ES-I3 (cell line): ENCODE measurements around the gene ATP8A1.
"Not testable (repeated sequence)": the region's sequence is repeated elsewhere in the genome, so short reads cannot be mapped to it uniquely, and the experiment has no call there.

Source experiments
- H3K36me3 ChIP-seq: 2 replicates; pipeline ENCODE4 v1.6.1; 2013; ENCODE audit warnings: mild to moderate bottlenecking, low read length, control low read depth, moderate library complexity; ENCODE audit not compliant: insufficient read depth
- H3K4me1 ChIP-seq: 2 replicates; pipeline ENCODE4 v1.6.1; 2013; ENCODE audit warnings: mild to moderate bottlenecking, control low read depth, low read length; ENCODE audit not compliant: insufficient read depth
- H3K9ac ChIP-seq: 2 replicates; pipeline ENCODE4 v1.6.1; 2013; ENCODE audit warnings: low read depth, mild to moderate bottlenecking, low read length, moderate library complexity
- H3K9me3 ChIP-seq: 2 replicates; pipeline ENCODE4 v1.6.1; 2013; ENCODE audit warnings: mild to moderate bottlenecking, low read length, moderate library complexity; ENCODE audit not compliant: control insufficient read depth, insufficient read depth

Gene ATP8A1

GRCh38 chr4:42656944-42657792, at the start of gene ATP8A1:
TSS of gene ATP8A1 (minus strand) at chr4:42657105. CDS start at chr4:42656873, 232 bp downstream.
- no peaks in the 10 kb centered on the region for H3K36me3 ChIP-seq
- H3K4me1 ChIP-seq: peaks cover 5% of the 10 kb centered on the region
- peak within 1 kb of the TSS; percentile 76 for H3K9ac ChIP-seq
- H3K9me3 ChIP-seq: no peaks in the 10 kb centered on the region

- H3K4me1 ChIP-seq: peaks cover 6% of the 10 kb centered on the region; the same call in 1 of the 2 replicates
- no peak overlapping the region for H3K9ac ChIP-seq
These were observed 49.2 kb upstream of the ATP8A1 start for GRCh38 chr4:42706086-42706485.

GRCh38 chr4:42703813-42704212, 46.9 kb upstream of the ATP8A1 start:
- Histone ChIP-seq H3K9me3 (no peaks in the 10 kb centered on the region), H3K36me3 (no peaks in the 10 kb centered on the region), H3K9ac (no peak overlapping the region), H3K4me1 (no peaks in the 10 kb centered on the region; the same call in 1 of the 2 replicates)

More at GRCh38 chr4:42706086-42706485, 49.2 kb upstream of the ATP8A1 start:
- no peaks in the 10 kb centered on the region for H3K9me3 ChIP-seq
- no peaks in the 10 kb centered on the region for H3K36me3 ChIP-seq

- Histone ChIP-seq H3K36me3 (no peaks in the 10 kb centered on the region), H3K4me1 (no peaks in the 10 kb centered on the region), H3K9me3 (no peaks in the 10 kb centered on the region), H3K9ac (no peak overlapping the region)
These were observed 46.0 kb upstream of the ATP8A1 start for GRCh38 chr4:42702895-42703294.

DNA sequence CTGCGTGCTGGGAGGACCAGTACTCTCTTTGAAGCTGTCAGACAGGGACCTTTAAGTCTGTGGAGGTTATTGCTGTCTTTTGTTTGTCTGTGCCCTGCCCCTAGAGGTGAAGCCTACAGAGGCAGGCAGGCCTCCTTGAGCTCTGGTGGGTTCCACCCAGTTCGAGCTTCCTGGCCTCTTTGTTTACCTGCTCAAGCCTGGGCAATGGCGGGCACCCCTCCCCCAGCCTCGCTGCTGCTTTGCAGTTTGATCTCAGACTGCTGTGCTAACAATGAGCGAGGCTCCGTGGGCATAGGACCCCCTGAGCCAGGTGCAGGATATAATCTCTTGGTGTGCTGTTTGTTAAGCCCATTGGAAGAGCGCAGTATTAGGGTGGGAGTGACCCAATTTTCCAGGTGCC, 44.9 kb upstream of the ATP8A1 start:
- not testable (repeated sequence) for H3K4me1 ChIP-seq, H3K36me3 ChIP-seq, H3K9ac ChIP-seq, H3K9me3 ChIP-seq

GRCh38 chr4:42690537-42690936, 33.6 kb upstream of the ATP8A1 start:
- Histone ChIP-seq H3K9me3 (no peaks in the 10 kb centered on the region), H3K9ac (no peak overlapping the region), H3K4me1 (no peaks in the 10 kb centered on the region), H3K36me3 (no peaks in the 10 kb centered on the region)

- Histone ChIP-seq H3K9me3 (no peaks in the 10 kb centered on the region), H3K36me3 (no peaks in the 10 kb centered on the region), H3K4me1 (no peaks in the 10 kb centered on the region)
These were observed 26.5 kb upstream of the ATP8A1 start for GRCh38 chr4:42683393-42683792.

DNA sequence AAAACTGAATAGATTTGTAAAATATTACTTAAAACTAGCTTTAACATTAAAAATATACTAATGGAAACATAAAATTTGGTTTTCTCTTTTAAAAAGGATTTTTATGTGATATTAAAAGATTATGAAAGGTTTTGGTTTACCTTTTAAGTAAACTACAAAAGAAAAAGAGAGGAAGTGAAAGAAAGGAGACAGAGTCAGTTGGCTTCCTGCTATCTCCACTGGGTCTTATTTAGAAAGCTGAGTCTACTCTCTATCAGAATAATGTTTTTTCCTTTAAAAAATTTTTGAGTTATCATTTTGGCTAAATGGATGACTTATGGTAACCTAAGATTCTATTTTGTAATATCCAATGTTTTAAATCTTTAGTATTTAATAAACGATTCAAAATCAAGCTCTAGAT, 21.6 kb upstream of the ATP8A1 start:
- Histone ChIP-seq H3K4me1 (no peaks in the 10 kb centered on the region), H3K9me3 (no peaks in the 10 kb centered on the region), H3K9ac (no peak overlapping the region), H3K36me3 (no peaks in the 10 kb centered on the region)

More at GRCh38 chr4:42683393-42683792, 26.5 kb upstream of the ATP8A1 start:
- H3K9ac ChIP-seq: no peak overlapping the region

DNA sequence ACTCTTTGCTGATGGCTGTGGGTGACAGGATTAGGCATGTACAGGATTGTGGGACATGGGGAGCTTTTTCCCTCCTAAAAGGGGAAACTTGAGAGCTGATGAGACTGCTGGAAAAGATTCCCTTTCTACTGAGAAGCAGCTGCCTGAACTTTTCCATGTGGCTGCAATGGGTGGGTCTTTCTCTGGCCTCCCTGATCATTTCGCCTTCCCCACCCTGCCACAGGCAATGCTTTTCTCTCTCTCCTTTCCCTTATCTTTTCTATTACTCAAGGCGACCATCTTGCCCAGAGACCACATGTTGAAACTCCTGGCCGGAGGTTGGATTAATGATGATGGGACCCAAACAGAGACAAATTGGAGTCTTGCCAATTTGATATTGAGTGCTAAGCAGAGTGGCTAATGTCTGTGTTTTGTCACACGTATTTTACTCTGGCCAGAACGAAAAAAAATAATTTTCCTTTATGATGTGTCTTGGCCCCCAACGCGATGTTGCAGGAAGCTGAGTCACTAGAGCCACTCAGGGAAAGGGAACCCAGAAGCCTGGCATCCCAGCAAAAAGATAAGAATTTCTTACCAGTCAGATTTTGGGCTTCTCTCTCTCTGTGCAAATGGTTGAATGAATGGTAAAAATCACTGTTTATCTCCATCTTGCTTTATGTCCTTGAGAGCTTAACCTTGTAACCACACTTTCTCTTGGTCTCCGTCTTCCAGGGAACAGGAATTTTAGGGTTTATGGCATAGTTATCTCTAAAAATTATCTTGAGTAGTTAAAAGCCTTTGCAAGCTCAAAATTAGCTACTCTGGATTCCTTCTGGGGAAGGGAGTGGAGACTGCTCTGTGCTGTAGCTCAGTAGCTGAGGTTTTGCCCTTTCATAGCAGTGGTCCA, 19.4 kb upstream of the ATP8A1 start:
- H3K4me1 ChIP-seq: no peaks in the 10 kb centered on the region
- H3K9me3 ChIP-seq: no peaks in the 10 kb centered on the region
- H3K36me3 ChIP-seq: no peaks in the 10 kb centered on the region
- H3K9ac ChIP-seq: no peak overlapping the region

- Histone ChIP-seq H3K36me3 (no peaks in the 10 kb centered on the region), H3K9ac (no peak overlapping the region), H3K9me3 (no peaks in the 10 kb centered on the region), H3K4me1 (no peaks in the 10 kb centered on the region)
These were observed 16.1 kb upstream of the ATP8A1 start for GRCh38 chr4:42673082-42673425.

DNA sequence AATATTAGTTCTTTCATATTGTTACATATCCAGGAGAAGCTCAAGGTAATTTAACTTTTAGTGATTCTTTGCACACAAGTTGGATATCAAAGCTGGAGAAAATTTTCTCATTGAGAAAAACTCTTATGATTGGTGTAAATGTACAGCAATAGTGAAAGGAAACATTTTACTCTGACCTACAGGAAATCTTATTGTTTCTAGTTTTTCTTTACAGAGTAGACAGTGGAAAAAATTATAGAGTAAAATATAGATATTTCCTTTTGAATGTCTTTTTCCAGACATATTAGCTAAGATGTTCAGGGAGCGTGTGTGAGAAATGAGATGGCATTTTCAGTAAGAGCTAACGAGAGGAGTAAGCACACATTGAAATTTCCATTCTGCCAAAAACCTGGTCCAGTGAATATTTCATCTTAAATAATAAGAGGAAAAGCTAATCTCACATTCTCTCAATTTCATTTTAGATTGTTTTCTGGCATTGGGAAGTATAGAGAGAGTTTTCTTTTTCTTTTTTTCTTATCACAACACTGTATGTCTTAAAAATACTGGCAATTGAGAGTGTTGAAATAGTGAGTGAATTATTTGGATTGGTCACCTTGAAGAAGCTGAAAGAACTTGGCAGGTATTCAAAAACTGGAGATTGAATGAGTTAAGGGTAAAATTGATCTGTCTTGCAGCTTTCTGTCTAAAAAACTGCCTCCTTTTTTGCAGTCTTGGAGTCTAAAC, 15.6 kb upstream of the ATP8A1 start:
- Histone ChIP-seq H3K4me1 (no peaks in the 10 kb centered on the region), H3K36me3 (no peaks in the 10 kb centered on the region), H3K9ac (no peak overlapping the region), H3K9me3 (no peaks in the 10 kb centered on the region)

- no peaks in the 10 kb centered on the region for H3K36me3 ChIP-seq
- H3K9me3 ChIP-seq: no peaks in the 10 kb centered on the region
- H3K4me1 ChIP-seq: no peaks in the 10 kb centered on the region
- H3K9ac ChIP-seq: no peak overlapping the region
These were observed 14.7 kb upstream of the ATP8A1 start for GRCh38 chr4:42671431-42672194.

GRCh38 chr4:42658261-42658660, 1.4 kb upstream of the ATP8A1 start:
- H3K36me3 ChIP-seq: no peaks in the 10 kb centered on the region
- H3K9ac ChIP-seq: peak overlapping the region; percentile 76; the same call in 1 of the 2 replicates
- no peaks in the 10 kb centered on the region for H3K9me3 ChIP-seq
- peaks cover 5% of the 10 kb centered on the region for H3K4me1 ChIP-seq

DNA sequence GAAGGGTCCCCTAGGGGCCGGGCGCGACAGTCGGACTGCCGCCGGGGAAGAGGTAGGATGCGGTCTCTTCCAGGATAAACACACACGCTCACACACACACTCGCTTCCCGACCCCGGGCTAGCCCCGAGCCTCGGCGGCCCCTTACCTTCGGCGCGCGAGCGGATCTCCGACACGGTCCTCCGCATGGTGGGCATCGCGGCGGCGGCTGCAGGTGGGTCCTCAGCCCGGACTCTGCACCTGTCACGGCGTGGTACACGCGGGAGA, 294 bp downstream of the ATP8A1 start:
- Histone ChIP-seq H3K9me3 (no peaks in the 10 kb centered on the region), H3K4me1 (peaks cover 5% of the 10 kb centered on the region), H3K36me3 (no peaks in the 10 kb centered on the region), H3K9ac (peak overlapping the region; percentile 76; the same call in 1 of the 2 replicates)
